NT2/D1 (cell line): ENCODE measurements around the gene PNO1.

ENCODE experiments used
- SUZ12 ChIP-seq: IDR thresholded peaks from 2 replicates; pipeline ENCODE4 v1.6.1; 2011; ENCODE audit not compliant: insufficient read length, insufficient read depth; ENCODE audit errors: extremely low read depth
- YY1 ChIP-seq: IDR thresholded peaks from 2 replicates; pipeline ENCODE4 v1.6.1; 2011; ENCODE audit not compliant: insufficient read length, insufficient read depth
- ZNF274 ChIP-seq: IDR thresholded peaks from 2 replicates; pipeline ENCODE4 v1.6.1; 2011; ENCODE audit warnings: mild to moderate bottlenecking, low read depth, low read length

- no peak for TF ChIP-seq SUZ12
- TF ChIP-seq ZNF274 = no peak
- no peak for TF ChIP-seq YY1
Measured at GRCh38 chr2:68176657-68177056, 19.0 kb downstream of the PNO1 start.
